Osteocyte (in vitro differentiated cells): ENCODE data around the gene ITGA7. TPM values are rescaled to one million over a fixed set of nuclear protein-coding genes. Genes with fewer than 3 reads are reported as not detected.

ENCODE experiments used
- DNase-seq: peaks from one replicate; pipeline ENCODE4 v3.0.0; 2021; ENCODE audit warnings: mixed read lengths; ENCODE audit not compliant: unreplicated experiment; ENCODE audit errors: extremely low spot score
- H3K27ac Mint-ChIP-seq: one replicate; pipeline ENCODE4 v1.8.0; 2021; ENCODE audit warnings: mild to moderate bottlenecking, mixed read lengths; ENCODE audit not compliant: unreplicated experiment
- H3K27me3 Mint-ChIP-seq: one replicate; pipeline ENCODE4 v1.8.0; 2021; ENCODE audit warnings: mixed read lengths; ENCODE audit not compliant: unreplicated experiment
- H3K36me3 Mint-ChIP-seq: one replicate; pipeline ENCODE4 v1.8.0; 2021; ENCODE audit warnings: mixed read lengths; ENCODE audit not compliant: unreplicated experiment
- H3K4me1 Mint-ChIP-seq: one replicate; pipeline ENCODE4 v1.8.0; 2021; ENCODE audit warnings: mixed read lengths; ENCODE audit not compliant: unreplicated experiment
- H3K4me3 Mint-ChIP-seq: one replicate; pipeline ENCODE4 v1.8.0; 2021; ENCODE audit warnings: mild to moderate bottlenecking, moderate library complexity, mixed read lengths; ENCODE audit not compliant: unreplicated experiment
- H3K9me3 Mint-ChIP-seq: one replicate; pipeline ENCODE4 v1.8.0; 2021; ENCODE audit warnings: mixed read lengths; ENCODE audit not compliant: unreplicated experiment
- total RNA-seq: library from RNA; stranded (reverse); gene quantifications from 2 replicates; pipeline ENCODE4 v1.2.1, GENCODE V29; 2021
- TF ChIP-seq, protein P1 (sequence below): fragments of 200-600 bp; sonication (generic); IDR thresholded peaks from 2 replicates; pipeline ENCODE4 v1.5.0; 2021; ENCODE audit warnings: antibody characterized with exemption, mild to moderate bottlenecking, moderate library complexity

The ITGA7 gene
- total RNA-seq, 1 donor from 2014 or later = 5.7 TPM

DNA sequence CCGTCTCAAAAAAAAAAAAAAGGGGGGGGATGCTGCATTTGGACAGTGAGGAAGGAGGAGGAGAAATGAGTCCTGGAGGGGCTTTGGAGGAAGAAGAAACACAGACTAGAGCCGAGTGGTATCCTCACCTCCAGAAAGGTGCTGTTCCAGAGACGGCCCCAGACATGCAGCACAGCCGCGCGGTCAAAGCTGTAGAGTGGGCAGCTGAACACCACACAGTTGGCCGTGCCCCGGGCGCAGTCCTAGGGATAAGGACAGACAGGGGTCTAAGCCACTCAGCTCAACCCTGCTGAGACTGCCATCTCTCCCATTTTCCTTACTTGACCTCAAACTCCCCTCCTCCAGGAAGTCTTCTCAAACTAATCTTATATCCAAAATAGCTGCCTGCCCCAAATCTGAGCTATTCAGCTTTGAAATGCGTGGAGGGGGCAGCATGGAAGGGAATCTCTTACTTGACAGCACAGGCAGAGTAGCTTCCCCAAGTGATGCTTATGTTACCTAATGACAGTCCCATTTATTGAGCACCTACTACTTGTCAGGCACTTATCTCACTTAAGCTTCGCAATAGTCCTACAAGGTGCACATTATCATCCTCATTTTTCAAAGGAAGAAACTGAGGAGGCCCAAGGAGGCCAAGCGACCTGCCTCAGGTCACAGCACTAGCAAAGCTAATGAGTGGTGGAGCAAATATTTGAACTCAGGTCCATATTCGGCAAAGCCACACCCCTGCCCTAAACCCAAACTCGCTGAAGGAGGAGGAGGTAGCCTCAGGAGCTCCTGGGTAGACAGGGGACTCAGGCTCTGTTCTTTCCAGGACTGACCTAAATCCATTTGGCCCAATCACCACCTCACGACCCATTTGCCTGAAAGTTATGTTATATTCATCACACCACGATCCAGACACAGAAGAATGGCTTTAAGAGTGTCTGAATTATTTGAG lies 18.7 kb downstream of the ITGA7 start:
- H3K4me3 Mint-ChIP-seq = no peak overlapping the region
- no peaks in the 10 kb centered on the region for H3K9me3 Mint-ChIP-seq
- no peaks in the 10 kb centered on the region for H3K4me1 Mint-ChIP-seq
- no peaks in the 10 kb centered on the region for H3K36me3 Mint-ChIP-seq
- H3K27me3 Mint-ChIP-seq = peaks cover 5% of the 10 kb centered on the region
- H3K27ac Mint-ChIP-seq = no peak overlapping the region
- TF ChIP-seq, protein P1, sequence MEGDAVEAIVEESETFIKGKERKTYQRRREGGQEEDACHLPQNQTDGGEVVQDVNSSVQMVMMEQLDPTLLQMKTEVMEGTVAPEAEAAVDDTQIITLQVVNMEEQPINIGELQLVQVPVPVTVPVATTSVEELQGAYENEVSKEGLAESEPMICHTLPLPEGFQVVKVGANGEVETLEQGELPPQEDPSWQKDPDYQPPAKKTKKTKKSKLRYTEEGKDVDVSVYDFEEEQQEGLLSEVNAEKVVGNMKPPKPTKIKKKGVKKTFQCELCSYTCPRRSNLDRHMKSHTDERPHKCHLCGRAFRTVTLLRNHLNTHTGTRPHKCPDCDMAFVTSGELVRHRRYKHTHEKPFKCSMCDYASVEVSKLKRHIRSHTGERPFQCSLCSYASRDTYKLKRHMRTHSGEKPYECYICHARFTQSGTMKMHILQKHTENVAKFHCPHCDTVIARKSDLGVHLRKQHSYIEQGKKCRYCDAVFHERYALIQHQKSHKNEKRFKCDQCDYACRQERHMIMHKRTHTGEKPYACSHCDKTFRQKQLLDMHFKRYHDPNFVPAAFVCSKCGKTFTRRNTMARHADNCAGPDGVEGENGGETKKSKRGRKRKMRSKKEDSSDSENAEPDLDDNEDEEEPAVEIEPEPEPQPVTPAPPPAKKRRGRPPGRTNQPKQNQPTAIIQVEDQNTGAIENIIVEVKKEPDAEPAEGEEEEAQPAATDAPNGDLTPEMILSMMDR = no peak
- DNase-seq = no peak

DNA sequence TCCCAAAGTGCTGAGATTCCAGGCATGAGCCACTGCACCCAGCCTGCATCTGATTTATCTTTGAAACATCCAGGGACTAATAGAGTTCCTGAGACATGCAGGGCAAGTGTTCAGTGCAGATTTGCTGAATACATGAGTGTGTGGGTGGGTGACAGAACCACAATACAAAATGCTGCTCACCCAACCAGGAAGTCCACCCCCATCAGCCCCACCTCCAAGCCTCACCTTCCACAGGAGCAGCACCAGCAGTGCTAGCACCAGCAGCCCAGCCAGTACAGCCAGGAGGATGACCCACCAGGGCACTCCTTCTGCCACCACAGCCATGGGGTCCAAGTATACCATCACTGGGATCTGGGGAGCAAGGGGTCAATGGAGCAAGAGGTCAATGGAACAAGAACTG lies 20.0 kb downstream of the ITGA7 start:
- Mint-ChIP-seq H3K27ac (no peak overlapping the region), H3K4me1 (no peaks in the 10 kb centered on the region), H3K4me3 (no peak overlapping the region), H3K36me3 (no peaks in the 10 kb centered on the region), H3K27me3 (peaks cover 7% of the 10 kb centered on the region), H3K9me3 (no peaks in the 10 kb centered on the region)
- no peak for DNase-seq
- TF ChIP-seq, protein P1 = no peak

DNA sequence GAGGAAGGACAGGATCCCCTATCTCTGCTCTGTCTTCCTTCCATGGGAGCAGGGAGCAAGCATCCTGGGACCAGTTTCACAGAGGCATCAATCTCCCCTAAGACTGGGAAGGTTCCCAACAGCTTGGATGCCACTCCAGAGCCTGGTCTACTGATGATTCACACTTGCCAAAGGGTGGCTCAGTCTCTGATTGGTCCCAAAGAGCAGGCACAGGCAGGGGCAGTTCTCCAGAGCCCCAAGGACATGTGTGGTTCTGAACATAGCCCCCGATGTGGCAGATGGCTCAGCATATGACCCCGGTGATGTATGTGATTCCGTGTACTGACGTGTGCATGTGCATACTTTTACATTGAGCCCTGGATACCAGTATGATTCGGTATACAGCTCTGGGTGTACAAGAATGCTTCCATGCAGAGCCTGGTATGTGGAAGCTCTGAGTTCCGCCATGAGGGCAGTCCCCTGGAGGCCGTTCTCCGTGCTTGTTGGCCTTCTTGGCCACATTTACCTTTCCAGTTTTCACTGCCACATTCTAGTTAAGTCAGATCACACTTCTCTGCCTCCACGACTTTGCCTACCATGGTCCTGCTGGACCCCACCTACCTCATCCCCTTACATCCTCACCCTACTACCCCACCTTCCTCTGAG lies 21.2 kb downstream of the ITGA7 start:
- Mint-ChIP-seq H3K9me3 (no peaks in the 10 kb centered on the region), H3K27me3 (peaks cover 11% of the 10 kb centered on the region)

DNA sequence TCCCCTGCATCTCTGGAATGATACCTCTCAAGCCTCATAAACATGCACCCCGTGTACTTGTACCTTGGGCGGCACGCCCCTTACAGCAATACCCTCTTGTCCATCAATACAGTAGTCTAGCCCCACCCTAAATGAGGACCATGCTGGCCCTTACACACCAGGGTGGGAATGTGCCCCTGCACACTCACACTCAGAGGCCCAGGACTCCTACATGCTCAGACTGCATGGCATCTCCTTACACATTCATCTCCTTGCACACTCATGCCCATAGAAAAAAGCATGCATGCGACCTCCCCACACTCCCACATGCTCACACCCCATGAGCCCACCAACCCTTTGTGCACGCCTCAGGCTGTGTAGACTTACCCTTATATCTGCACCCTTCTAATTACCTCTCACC lies 22.0 kb downstream of the ITGA7 start:
- Mint-ChIP-seq H3K4me3 (no peak overlapping the region), H3K36me3 (no peaks in the 10 kb centered on the region), H3K9me3 (no peaks in the 10 kb centered on the region), H3K27me3 (peaks cover 16% of the 10 kb centered on the region), H3K4me1 (peaks cover 12% of the 10 kb centered on the region), H3K27ac (no peak overlapping the region)
- DNase-seq = no peak
- TF ChIP-seq, protein P1 = no peak

More for the DNA sequence above, 21.2 kb downstream of the ITGA7 start:
- peaks cover 5% of the 10 kb centered on the region for H3K4me1 Mint-ChIP-seq
- DNase-seq = no peak
- no peaks in the 10 kb centered on the region for H3K36me3 Mint-ChIP-seq
- H3K4me3 Mint-ChIP-seq = no peak overlapping the region
- TF ChIP-seq, protein P1 = no peak
- no peak overlapping the region for H3K27ac Mint-ChIP-seq

DNA sequence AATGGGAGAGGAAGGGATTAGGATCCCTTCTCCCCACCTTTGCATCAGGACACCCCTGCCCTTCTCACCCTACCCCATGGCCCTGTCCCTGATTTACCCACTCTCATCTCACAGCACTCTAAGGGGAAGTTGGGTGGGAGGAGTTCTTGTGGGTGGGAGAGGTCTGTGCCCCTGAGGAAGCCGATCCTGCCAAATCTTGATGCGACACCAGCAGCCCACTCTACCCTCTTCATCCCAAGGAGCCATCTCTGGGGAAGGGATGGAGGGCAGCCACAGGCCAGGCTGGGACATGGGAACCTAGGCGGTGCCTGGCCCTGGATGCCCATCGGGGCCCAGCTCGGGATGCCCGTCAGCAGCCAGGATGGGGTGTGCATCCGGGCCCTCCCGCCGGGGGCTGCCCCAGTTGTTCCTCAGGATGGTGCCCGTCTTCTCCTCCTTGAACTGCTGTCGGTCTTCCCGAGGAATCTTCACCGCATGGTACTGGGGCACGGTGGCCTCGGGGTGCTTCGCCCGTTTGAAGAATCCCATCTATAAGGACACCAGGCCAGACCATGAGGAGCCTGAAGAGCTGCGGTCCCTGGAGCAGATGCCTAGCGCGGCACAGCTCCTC lies 22.8 kb downstream of the ITGA7 start:
- no peak for DNase-seq
- peaks cover 12% of the 10 kb centered on the region for H3K4me1 Mint-ChIP-seq
- no peaks in the 10 kb centered on the region for H3K36me3 Mint-ChIP-seq
- H3K9me3 Mint-ChIP-seq = no peaks in the 10 kb centered on the region
- no peak overlapping the region for H3K4me3 Mint-ChIP-seq
- H3K27me3 Mint-ChIP-seq = peaks cover 18% of the 10 kb centered on the region
- H3K27ac Mint-ChIP-seq = no peak overlapping the region
- TF ChIP-seq, protein P1 = no peak
